Breast epithelium (tissue), 4 donors: ENCODE results near the gene TMEM145. TPM values are rescaled to one million over a fixed set of nuclear protein-coding genes. Genes with fewer than 3 reads are reported as not detected.

Experiments used
- DNase-seq, 2 donors: peaks; one replicate each; pipeline ENCODE4 v3.0.0-alpha.2; 2019; ENCODE audit warnings: low spot score in 2 of 2
- H3K27ac ChIP-seq, 2 donors: fragments of 200-600 bp; sonication (generic) in 1 of 2; one replicate each; pipeline ENCODE4 v1.5.1; 2016 to 2019; ENCODE audit warnings: mild to moderate bottlenecking in 1 of 2
- H3K27me3 ChIP-seq, 2 donors: fragments of 200-600 bp; sonication (generic) in 1 of 2; one replicate each; pipeline versions ENCODE4 v1.5.1 to v1.6.0; 2017 to 2019; ENCODE audit warnings: control low read depth in 1 of 2, mild to moderate bottlenecking in 1 of 2
- H3K36me3 ChIP-seq: fragments of 200-600 bp; one replicate; pipeline ENCODE4 v1.5.1; 2019
- H3K4me1 ChIP-seq, 2 donors: fragments of 200-600 bp; sonication (generic); one replicate each; pipeline ENCODE4 v1.5.1; 2016 to 2019; ENCODE audit warnings: control low read depth in 1 of 2
- H3K4me3 ChIP-seq, 3 donors: fragments of 200-600 bp; sonication (generic); 1 replicate in 2 of 3; 2 replicates in 1 of 3; pipeline ENCODE4 v1.5.1; 2016 to 2019; ENCODE audit warnings: mild to moderate bottlenecking in 3 of 3, moderate library complexity in 2 of 3
- H3K9me3 ChIP-seq, 2 donors: fragments of 200-600 bp; sonication (generic) in 1 of 2; one replicate each; pipeline ENCODE4 v1.5.1; 2016 to 2019; ENCODE audit warnings: control low read depth in 1 of 2
- POLR2A ChIP-seq: fragments of 450-650 bp; IDR thresholded peaks from one replicate; pipeline ENCODE4 v1.6.1; 2016; ENCODE audit warnings: antibody characterized with exemption, mild to moderate bottlenecking, moderate library complexity
- POLR2AphosphoS5 ChIP-seq, 3 donors: sonication (generic); formaldehyde crosslinking; IDR thresholded peaks; one replicate each; pipeline ENCODE4 v1.6.1; 2017; ENCODE audit warnings: antibody characterized with exemption in 3 of 3
- intact Hi-C: fragments of 100-400 bp; cut with DNase I; formaldehyde crosslinking; loops from one replicate; pipeline ENCODE4 v1.15.1; 2023; ENCODE audit warnings: low total_unique reads
- total RNA-seq, 3 donors: library from RNA; depleted of rRNA; stranded (reverse); fragments of >200 nt; gene quantifications; one replicate each; pipeline ENCODE4 v1.1.0, GENCODE V29; 2016
- TF ChIP-seq, protein P1 (sequence below), 3 donors: fragments of 450-650 bp; IDR thresholded peaks; one replicate each; pipeline ENCODE4 v1.5.1; 2016 to 2017; ENCODE audit warnings: antibody characterized with exemption in 3 of 3, mild to moderate bottlenecking in 3 of 3, moderate library complexity in 3 of 3

Gene TMEM145
- total RNA-seq, 3 donors from 2014 or later, result 0.33 to 0.59 TPM; not detected in 1

DNA sequence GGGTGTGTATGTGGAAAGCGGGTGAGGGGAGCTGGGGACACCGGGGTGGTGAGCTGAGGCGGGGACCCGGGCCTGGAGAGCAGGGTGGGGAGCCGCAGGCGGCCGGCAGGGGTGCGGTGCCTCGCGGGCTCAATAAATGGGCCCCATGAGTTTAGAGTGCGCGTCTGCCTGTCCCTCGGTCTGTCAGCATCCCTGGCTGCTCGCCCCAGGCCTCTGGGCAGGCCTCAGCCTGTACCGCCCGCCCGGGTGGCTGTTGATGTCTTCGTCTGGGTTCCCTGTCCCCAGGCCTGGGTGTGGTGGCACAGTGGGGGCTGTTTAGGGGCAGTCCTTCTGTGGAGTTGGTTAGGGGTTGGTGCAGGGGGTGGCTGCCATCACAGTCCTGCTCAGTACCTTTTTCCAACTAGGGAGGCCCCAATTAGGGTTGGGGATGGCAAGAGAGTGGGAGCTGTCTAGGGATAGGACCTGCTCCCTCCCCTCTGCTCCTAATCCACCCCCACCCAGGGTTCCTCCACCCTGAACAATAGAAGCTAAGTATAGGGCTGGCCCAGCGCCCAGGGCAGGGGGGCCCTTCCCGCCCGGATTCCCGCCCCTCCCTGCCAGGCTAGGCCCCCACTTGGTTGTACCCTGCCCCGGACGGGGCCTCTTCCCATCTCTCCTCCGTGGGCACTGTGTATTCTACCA lies 31.8 kb upstream of the TMEM145 start:
- Histone ChIP-seq H3K27ac (peak overlapping the region; percentile 97 to 100), H3K27me3 (no peaks in the 10 kb centered on the region), H3K4me3 (peak overlapping the region; percentile 77 to 93 (median 83)), H3K4me1 (peaks cover 17 to 45% of the 10 kb centered on the region in 2 donors), H3K36me3 (no peaks in the 10 kb centered on the region), H3K9me3 (no peaks in the 10 kb centered on the region)
- DNase-seq, result peak in 1 of 2 donors; percentile 83
- TF ChIP-seq, protein P1, sequence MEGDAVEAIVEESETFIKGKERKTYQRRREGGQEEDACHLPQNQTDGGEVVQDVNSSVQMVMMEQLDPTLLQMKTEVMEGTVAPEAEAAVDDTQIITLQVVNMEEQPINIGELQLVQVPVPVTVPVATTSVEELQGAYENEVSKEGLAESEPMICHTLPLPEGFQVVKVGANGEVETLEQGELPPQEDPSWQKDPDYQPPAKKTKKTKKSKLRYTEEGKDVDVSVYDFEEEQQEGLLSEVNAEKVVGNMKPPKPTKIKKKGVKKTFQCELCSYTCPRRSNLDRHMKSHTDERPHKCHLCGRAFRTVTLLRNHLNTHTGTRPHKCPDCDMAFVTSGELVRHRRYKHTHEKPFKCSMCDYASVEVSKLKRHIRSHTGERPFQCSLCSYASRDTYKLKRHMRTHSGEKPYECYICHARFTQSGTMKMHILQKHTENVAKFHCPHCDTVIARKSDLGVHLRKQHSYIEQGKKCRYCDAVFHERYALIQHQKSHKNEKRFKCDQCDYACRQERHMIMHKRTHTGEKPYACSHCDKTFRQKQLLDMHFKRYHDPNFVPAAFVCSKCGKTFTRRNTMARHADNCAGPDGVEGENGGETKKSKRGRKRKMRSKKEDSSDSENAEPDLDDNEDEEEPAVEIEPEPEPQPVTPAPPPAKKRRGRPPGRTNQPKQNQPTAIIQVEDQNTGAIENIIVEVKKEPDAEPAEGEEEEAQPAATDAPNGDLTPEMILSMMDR (IDR thresholded peaks at IDR 0.05), result peak in 1 of 3 donors; percentile 7
- no peak for TF ChIP-seq POLR2A
- TF ChIP-seq POLR2AphosphoS5 (IDR thresholded peaks at IDR 0.05), result no peak
- intact Hi-C loops, result no loop called here

DNA sequence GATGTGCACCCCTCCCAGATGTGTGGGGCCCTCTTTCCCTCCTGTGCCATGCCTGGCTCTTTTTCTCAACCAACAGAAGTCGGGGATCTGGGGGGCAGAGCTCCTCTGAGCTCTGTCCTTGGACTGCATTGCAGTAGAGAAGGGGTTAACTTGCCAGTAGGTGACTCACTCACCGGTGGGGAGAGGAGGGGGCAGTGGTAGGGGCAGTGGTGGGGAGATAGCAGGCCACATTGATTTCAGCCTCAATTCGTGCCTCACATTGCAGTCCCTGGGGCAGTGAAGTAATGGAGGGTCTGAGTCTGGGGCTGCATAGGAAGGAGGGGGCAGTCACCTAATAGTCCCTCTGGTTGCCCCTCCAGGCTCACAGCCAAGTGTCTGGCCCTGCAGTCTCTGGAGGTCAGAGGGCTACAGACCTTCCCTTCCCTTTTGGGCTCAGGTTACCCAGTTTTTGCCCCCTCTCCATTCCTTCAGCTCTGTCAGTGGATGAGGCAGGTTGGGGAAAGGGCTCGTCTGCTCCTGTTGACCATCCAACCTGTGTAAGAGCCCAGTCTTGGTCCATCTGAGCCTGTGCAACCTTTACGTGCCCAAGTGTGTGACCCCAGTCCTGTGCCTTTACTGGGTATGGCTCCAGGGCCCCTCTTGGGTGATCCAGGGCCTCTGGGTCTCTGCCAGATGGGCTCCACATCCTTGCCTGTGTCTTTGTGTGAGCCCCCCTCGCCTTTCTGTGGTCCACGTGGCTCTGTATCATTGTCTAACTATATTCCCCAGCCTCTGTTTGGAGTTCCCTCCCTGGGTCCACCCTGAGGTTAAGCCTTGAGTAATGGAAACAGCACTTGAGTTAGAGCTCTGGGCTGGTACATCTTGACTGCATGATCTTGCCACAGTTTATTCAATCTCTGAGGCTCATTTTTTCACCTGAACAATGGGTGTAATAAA lies 31.0 kb upstream of the TMEM145 start:
- Histone ChIP-seq H3K36me3 (no peaks in the 10 kb centered on the region), H3K27ac (peak overlapping the region; percentile 97 to 100), H3K9me3 (no peaks in the 10 kb centered on the region), H3K4me1 (peaks cover 17 to 42% of the 10 kb centered on the region in 2 donors), H3K27me3 (no peaks in the 10 kb centered on the region), H3K4me3 (peak overlapping the region; percentile 77 to 93 (median 83))
- intact Hi-C loops, result no loop called here
- TF ChIP-seq, protein P1 (IDR thresholded peaks at IDR 0.05), result no peak
- no peak for TF ChIP-seq POLR2A
- no peak for TF ChIP-seq POLR2AphosphoS5 (IDR thresholded peaks at IDR 0.05)
- DNase-seq, result no peak

- H3K4me3 ChIP-seq, result peak overlapping the region in 2 of 3 donors; percentile 67 to 92
- no peak for DNase-seq
- H3K4me1 ChIP-seq, result peaks cover 17 to 39% of the 10 kb centered on the region in 2 donors
- peak overlapping the region; percentile 97 to 100 for H3K27ac ChIP-seq
- intact Hi-C loops, result no loop called here
- no peaks in the 10 kb centered on the region for H3K9me3 ChIP-seq
- no peak for TF ChIP-seq POLR2A
- no peak for TF ChIP-seq POLR2AphosphoS5 (IDR thresholded peaks at IDR 0.05)
- TF ChIP-seq, protein P1 (IDR thresholded peaks at IDR 0.05), result no peak
- no peaks in the 10 kb centered on the region for H3K36me3 ChIP-seq
- H3K27me3 ChIP-seq, result no peaks in the 10 kb centered on the region
Observed at GRCh38 chr19:42282819-42283187, 30.3 kb upstream of the TMEM145 start.

DNA sequence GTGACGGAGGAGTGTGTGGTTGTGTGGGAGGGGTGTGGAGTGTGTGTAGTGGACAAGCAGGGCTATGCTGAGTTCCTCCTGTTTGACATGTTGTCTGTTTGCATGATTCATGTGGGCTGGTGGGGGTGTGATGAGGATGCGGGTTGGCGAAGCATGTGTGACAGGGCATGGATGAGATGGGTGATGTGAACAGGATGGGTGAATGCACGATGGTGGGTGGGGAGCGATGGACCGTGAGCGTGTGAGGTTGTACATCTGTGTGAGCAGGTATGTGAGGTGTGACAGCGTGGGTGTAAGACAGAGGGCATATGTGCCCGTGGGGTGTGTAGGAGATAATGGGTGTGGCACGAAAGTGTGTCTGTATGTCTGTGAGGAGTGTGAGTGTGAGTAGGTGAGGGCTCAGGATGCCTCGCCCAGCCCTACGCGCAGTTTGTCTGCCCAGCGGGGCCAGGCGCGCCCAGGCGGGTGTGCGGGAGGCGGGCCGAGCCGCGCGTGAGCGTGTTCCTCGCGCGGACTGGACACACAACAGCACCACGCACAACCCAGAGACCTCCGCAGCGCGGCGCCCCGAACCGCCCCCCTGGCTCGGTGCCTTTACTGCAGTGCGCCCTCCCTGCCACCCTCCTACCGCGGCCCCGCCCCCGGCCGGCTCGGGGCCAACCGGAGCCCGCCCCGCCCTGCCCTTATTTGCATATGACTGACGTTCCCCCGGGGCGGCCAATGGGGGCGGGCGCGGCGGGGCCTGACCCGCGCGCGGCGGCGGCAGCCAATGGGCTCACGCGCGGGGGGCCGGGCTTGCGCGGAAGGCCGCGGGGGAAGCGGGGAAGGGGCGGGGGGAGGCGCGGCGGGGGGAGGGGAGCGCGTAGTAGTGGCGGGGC lies 29.7 kb upstream of the TMEM145 start:
- intact Hi-C loops, result no loop called here
- TF ChIP-seq POLR2A (peak; percentile 57), POLR2AphosphoS5 (IDR thresholded peaks at IDR 0.05) (peak in 2 of 3 donors; percentile 60 to 76)
- TF ChIP-seq, protein P1 (IDR thresholded peaks at IDR 0.05), result no peak
- H3K4me3 ChIP-seq, result peak overlapping the region; percentile 39 to 92 (median 67)

More for the DNA sequence above, 29.7 kb upstream of the TMEM145 start:
- peaks cover 17 to 39% of the 10 kb centered on the region in 2 donors for H3K4me1 ChIP-seq
- no peaks in the 10 kb centered on the region for H3K9me3 ChIP-seq
- DNase-seq, result peak; percentile 97 to 98
- H3K27ac ChIP-seq, result peak overlapping the region; percentile 97 to 100
- H3K27me3 ChIP-seq, result no peaks in the 10 kb centered on the region
- H3K36me3 ChIP-seq, result no peaks in the 10 kb centered on the region
